GM12801 (cell line): ENCODE results near the gene CLEC16A.
A peak's percentile ranks its signal among the peaks of the same experiment; 100 is the strongest.

Experiments used
- TF ChIP-seq, protein P1 (sequence below): IDR thresholded peaks from one replicate; pipeline ENCODE4 v1.5.1; 2011; ENCODE audit warnings: control low read depth; ENCODE audit not compliant: insufficient read length; ENCODE audit errors: extremely low read depth

Gene CLEC16A

GRCh38 chr16:10906482-10906881 lies 37.9 kb upstream of the CLEC16A start:
- TF ChIP-seq, protein P1, sequence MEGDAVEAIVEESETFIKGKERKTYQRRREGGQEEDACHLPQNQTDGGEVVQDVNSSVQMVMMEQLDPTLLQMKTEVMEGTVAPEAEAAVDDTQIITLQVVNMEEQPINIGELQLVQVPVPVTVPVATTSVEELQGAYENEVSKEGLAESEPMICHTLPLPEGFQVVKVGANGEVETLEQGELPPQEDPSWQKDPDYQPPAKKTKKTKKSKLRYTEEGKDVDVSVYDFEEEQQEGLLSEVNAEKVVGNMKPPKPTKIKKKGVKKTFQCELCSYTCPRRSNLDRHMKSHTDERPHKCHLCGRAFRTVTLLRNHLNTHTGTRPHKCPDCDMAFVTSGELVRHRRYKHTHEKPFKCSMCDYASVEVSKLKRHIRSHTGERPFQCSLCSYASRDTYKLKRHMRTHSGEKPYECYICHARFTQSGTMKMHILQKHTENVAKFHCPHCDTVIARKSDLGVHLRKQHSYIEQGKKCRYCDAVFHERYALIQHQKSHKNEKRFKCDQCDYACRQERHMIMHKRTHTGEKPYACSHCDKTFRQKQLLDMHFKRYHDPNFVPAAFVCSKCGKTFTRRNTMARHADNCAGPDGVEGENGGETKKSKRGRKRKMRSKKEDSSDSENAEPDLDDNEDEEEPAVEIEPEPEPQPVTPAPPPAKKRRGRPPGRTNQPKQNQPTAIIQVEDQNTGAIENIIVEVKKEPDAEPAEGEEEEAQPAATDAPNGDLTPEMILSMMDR: no peak

- TF ChIP-seq, protein P1: no peak
Measured at GRCh38 chr16:10906914-10907756, 37.2 kb upstream of the CLEC16A start.

- TF ChIP-seq, protein P1: no peak
Measured at GRCh38 chr16:10907757-10908045, 36.7 kb upstream of the CLEC16A start.

GRCh38 chr16:10911267-10911666 lies 33.1 kb upstream of the CLEC16A start:
- TF ChIP-seq, protein P1: no peak

- TF ChIP-seq, protein P1: no peak
Measured at GRCh38 chr16:10916534-10916933, 27.8 kb upstream of the CLEC16A start.

GRCh38 chr16:10918294-10919002 lies 25.9 kb upstream of the CLEC16A start:
- TF ChIP-seq, protein P1: peak; percentile 62

DNA sequence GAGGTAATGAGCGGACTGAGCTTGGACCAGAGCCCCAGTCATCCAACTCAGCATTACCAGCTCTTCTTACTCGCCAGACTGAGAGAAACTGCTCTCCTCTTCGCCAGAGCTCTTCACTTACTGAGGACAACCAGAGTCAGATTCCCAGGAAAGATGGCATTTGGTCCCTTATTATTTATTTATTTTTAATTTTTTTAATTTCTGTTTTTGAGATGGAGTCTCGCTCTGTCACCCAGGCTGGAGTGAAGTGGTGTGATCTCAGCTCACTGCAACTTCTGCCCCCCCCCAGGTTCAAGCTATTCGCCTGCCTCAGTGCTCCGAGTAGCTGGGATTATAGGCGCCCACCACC lies 25.4 kb upstream of the CLEC16A start:
- TF ChIP-seq, protein P1: no peak
